Measurements from ENCODE around the gene ICAM1. TPM values are rescaled to one million over a fixed set of nuclear protein-coding genes. Genes with fewer than 3 reads are reported as not detected.

The ICAM1 gene, protein sequence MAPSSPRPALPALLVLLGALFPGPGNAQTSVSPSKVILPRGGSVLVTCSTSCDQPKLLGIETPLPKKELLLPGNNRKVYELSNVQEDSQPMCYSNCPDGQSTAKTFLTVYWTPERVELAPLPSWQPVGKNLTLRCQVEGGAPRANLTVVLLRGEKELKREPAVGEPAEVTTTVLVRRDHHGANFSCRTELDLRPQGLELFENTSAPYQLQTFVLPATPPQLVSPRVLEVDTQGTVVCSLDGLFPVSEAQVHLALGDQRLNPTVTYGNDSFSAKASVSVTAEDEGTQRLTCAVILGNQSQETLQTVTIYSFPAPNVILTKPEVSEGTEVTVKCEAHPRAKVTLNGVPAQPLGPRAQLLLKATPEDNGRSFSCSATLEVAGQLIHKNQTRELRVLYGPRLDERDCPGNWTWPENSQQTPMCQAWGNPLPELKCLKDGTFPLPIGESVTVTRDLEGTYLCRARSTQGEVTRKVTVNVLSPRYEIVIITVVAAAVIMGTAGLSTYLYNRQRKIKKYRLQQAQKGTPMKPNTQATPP
- total RNA-seq: 10 to 100 TPM; 11.4 to 43.4 (median 31.9) TPM

DNA sequence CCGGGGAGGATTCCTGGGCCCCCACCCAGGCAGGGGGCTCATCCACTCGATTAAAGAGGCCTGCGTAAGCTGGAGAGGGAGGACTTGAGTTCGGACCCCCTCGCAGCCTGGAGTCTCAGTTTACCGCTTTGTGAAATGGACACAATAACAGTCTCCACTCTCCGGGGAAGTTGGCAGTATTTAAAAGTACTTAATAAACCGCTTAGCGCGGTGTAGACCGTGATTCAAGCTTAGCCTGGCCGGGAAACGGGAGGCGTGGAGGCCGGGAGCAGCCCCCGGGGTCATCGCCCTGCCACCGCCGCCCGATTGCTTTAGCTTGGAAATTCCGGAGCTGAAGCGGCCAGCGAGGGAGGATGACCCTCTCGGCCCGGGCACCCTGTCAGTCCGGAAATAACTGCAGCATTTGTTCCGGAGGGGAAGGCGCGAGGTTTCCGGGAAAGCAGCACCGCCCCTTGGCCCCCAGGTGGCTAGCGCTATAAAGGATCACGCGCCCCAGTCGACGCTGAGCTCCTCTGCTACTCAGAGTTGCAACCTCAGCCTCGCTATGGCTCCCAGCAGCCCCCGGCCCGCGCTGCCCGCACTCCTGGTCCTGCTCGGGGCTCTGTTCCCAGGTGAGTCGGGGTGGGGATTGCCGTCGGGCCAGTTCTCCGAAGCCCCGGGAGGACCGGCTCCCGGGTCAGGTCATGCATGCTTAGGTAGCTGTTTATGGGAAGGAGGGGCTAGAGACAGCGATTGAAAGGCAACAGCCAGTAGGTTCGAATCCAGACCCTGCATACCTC, at the start of gene ICAM1:
Gene ICAM1 (plus strand): TSS at position 505 of the 779 bp plus-strand sequence. CDS start 40 bp downstream, at position 545.
- TF ChIP-seq, protein P1, sequence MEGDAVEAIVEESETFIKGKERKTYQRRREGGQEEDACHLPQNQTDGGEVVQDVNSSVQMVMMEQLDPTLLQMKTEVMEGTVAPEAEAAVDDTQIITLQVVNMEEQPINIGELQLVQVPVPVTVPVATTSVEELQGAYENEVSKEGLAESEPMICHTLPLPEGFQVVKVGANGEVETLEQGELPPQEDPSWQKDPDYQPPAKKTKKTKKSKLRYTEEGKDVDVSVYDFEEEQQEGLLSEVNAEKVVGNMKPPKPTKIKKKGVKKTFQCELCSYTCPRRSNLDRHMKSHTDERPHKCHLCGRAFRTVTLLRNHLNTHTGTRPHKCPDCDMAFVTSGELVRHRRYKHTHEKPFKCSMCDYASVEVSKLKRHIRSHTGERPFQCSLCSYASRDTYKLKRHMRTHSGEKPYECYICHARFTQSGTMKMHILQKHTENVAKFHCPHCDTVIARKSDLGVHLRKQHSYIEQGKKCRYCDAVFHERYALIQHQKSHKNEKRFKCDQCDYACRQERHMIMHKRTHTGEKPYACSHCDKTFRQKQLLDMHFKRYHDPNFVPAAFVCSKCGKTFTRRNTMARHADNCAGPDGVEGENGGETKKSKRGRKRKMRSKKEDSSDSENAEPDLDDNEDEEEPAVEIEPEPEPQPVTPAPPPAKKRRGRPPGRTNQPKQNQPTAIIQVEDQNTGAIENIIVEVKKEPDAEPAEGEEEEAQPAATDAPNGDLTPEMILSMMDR (IDR thresholded peaks at IDR 0.05; ENCODE audit: low read depth): no peak

DNA sequence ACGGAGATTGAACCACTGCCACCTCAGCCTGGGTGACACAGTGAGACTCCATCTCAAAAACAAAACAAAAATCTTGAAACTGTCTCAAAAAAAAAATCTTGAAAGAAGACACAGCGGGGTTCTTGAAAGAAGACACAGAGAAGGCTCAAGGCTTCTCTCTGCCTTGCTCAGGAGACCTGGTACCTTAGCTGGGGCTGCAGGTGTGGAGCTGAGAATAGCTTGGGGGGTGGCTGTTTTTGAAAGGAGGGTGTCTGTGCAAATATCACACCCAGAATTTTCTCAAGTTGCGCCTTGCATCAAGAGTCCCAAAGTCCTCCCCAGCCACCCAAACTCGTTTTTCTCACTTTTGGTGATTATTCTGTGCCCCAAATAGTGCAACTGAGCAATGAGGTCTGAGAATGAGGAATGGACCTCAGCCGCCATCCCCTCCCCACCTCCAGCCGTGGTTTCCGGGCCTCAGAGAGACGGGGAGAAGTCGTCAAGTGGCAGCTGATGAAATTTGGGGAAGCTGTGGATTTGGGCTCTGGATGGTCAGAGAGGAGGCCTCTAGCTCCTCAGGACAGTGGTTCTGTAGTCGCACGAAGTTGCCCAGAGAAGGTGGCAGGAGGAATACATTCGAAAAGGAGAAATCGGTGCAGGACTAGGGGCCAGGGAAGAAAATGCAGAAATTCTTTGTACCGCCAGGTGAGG, 48.6 kb upstream of the ICAM1 start:
- TF ChIP-seq, protein P1 (IDR thresholded peaks at IDR 0.05; ENCODE audit: low read depth): no peak

DNA sequence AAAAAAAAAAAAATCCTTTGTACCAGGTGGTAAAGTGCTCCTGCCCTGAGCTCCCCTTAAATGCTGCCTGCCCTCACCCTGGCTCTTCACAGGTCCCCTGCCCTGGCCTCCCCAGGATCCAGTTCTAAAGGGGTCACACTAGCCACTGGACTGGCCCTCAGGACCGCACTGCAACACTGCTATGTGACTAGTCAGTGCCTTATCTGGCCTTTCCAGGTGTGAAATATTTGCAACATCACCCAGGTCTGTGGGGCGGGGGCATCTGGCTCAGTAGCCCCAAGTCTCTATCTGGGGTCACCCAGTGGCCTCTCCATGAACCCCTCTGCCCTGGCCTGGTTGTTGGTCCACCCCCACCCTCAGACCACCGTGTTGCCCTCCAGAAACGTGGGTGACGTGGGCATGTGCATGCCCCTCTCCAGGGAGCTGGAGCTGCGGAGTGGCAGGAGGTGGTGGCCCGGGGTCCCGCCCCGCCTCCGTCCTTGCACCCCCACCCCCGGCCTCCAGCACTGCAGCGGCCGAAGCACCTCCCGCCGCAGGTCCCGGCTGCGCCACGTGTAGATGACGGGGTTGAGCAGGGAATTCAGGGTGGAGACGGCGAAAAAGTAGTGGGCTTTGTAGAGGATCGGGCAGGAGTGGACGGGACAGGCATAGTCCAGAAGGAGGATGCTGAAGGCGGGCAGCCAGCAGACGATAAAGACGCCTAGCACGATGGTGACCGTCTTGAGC, 47.3 kb upstream of the ICAM1 start:
- TF ChIP-seq, protein P1 (IDR thresholded peaks at IDR 0.05; ENCODE audit: low read depth): no peak

DNA sequence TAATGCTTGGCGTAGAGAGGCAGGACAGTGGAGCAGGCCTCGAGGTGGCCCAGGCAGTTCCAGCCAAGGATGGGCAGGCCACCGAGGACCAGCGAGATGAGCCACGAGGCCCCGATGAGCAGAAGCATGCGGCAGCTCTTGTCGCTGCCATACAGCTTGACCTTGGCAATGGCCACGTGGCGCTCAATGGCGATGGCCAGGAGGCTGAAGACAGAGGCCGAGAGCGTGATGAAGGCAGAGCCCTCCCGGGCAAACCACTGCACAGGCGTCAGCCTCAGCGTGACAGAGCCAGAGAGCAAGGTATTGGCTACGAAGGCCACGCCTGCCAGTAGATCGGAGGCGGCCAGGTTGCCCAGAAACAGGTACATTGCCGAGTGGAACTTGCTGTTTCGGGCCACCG, 46.6 kb upstream of the ICAM1 start:
- TF ChIP-seq, protein P1 (IDR thresholded peaks at IDR 0.05; ENCODE audit: low read depth): no peak

DNA sequence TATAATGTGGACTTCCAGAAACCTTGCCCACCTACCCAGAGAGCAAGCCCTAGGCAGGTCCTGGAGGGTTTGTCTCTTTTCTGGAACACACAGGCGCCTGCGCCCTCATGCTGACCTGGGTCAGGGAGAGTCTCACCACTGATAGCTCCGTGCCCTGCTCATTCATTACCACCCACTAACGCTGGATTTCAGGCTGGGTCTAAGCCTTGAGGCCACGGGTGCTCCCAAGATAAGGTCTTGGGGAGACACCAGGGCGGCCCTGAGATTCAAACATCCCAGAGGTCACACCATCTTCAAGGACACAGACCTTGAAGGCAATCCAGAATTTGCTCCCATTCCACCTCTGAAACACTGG, 44.9 kb upstream of the ICAM1 start:
- TF ChIP-seq, protein P1 (IDR thresholded peaks at IDR 0.05; ENCODE audit: low read depth): no peak

DNA sequence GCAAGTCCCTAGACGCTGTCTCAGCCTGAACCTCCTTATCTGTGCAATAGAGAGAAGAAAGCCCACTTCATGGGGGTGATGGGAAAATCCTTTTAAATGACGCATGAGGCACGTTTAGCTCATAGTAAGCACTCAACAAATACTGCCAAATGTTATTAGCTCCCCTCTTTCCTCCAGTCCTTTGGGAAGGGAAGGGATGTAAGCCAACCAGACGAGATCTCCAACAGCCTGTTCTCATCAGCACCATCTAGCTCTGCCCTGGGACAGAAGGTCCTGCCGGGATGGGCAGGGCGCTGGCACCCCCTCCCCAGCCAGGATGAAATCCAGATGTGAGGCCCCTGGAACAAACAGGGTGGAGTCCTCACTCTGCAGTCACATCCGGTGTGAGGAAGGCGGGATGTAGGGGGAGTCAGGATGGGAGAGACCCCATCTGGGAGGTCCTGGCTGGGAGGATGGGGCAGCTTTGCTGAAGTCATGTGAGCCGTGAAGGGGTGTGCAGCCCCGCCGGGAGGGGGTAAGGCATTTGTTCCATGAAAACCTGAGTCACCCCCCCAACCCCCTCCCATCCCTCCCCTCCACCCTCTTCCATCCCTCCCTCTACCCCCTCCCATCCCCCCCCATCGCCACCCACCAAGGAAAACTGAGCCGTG, 44.4 kb upstream of the ICAM1 start:
- TF ChIP-seq, protein P1 (IDR thresholded peaks at IDR 0.05; ENCODE audit: low read depth): no peak

Data from subcutaneous adipose tissue (tissue), 4 donors.